Heart left ventricle (tissue), 16 donors: ENCODE measurements around the gene CLCA2. TPM values are rescaled to one million over a fixed set of nuclear protein-coding genes. Genes with fewer than 3 reads are reported as not detected.

Experiments
- ATAC-seq, 4 donors: fragments of 200-7000 bp; cut with Tn5 transposase; one replicate each; pipeline ENCODE4 v1.9.1; 2020 to 2022; ENCODE audit warnings: moderate library complexity in 4 of 4, mild to moderate bottlenecking in 3 of 4, moderate number of reproducible peaks in 1 of 4
- DNase-seq, 5 donors: peaks; one replicate each; pipeline ENCODE4 v3.0.0-alpha.2; 2020
- H3K27ac ChIP-seq, 12 donors: fragments of 200-600 bp; sonication (generic) in 4 of 12; one replicate each; pipeline versions ENCODE4 v1.5.0 to v1.8.0; 2016 to 2022; ENCODE audit warnings: mild to moderate bottlenecking in 2 of 12
- H3K27me3 ChIP-seq, 9 donors: fragments of 200-600 bp; sonication (generic) in 2 of 9; one replicate each; pipeline versions ENCODE4 v1.5.1 to v1.8.0; 2016 to 2022; ENCODE audit warnings: mild to moderate bottlenecking in 3 of 9
- H3K36me3 ChIP-seq, 9 donors: fragments of 200-600 bp; sonication (generic) in 2 of 9; one replicate each; pipeline versions ENCODE4 v1.5.0 to v1.8.0; 2018 to 2022; ENCODE audit warnings: mild to moderate bottlenecking in 2 of 9
- H3K4me1 ChIP-seq, 12 donors: fragments of 200-600 bp; sonication (generic) in 4 of 12; one replicate each; pipeline versions ENCODE4 v1.5.0 to v1.8.0; 2016 to 2022; ENCODE audit warnings: mild to moderate bottlenecking in 3 of 12
- H3K4me3 ChIP-seq, 12 donors: fragments of 200-600 bp; sonication (generic) in 4 of 12; one replicate each; pipeline versions ENCODE4 v1.5.0 to v1.8.0; 2017 to 2022; ENCODE audit warnings: mild to moderate bottlenecking in 9 of 12, moderate library complexity in 4 of 12
- H3K9me3 ChIP-seq, 12 donors: fragments of 200-600 bp; sonication (generic) in 4 of 12; one replicate each; pipeline versions ENCODE4 v1.5.0 to v1.8.0; 2016 to 2022; ENCODE audit warnings: mild to moderate bottlenecking in 1 of 12
- CTCF ChIP-seq, 12 donors: fragments of 200-600 bp; sonication (generic) in 4 of 12; IDR thresholded peaks; one replicate each; pipeline versions ENCODE4 v1.5.0 to v1.8.0; 2018 to 2022; ENCODE audit warnings: antibody characterized with exemption in 12 of 12, mild to moderate bottlenecking in 5 of 12
- POLR2A ChIP-seq, 2 donors: fragments of 450-650 bp; IDR thresholded peaks; one replicate each; pipeline ENCODE4 v1.6.1; 2017; ENCODE audit warnings: antibody characterized with exemption in 2 of 2, mild to moderate bottlenecking in 2 of 2, moderate library complexity in 2 of 2
- WGBS, 4 donors: extraction: QIAGEN DNeasy Blood & Tissue Kit in 2 of 4; methylation state at CpG; one replicate each; pipeline versions ENCODE4 v1.1.5 to v1.1.7; 2013 to 2018; 5-methylcytosine and 5-hydroxymethylcytosine counted together
- intact Hi-C, 10 donors: fragments of 100-400 bp; cut with DNase I; formaldehyde crosslinking; loops; one replicate each; pipeline versions ENCODE4 v1.11.1 to v1.14.2; 2022
- polyA plus RNA-seq, 2 donors: library from polyadenylated mRNA; stranded (reverse); fragments of 200-250 nt; gene quantifications; one replicate each; pipeline ENCODE4 v1.2.3, GENCODE V29; 2013
- total RNA-seq, 9 donors: library from RNA; depleted of rRNA in 2 of 9; stranded (reverse); fragments of >200 nt in 2 of 9; fragmentation: NEBNext Ultra II Directional in 3 of 9; extraction: Animal tissue kit (Norgen Biotek cat#: 25700) in 3 of 9; gene quantifications; one replicate each; pipeline versions ENCODE4 v1.1.0 to v1.2.4, GENCODE V29; 2016 to 2023
- donor health status: ischemic (EF 13 %, LVEDD 7.1; RV severe dilation, severe dysfunction).
- donor health status: healthy with polysubstance abuse.
- donor health status: DM: no; HTN: yes; CAD: no.
- donor health status: DM: no; HTN: no; CAD: no.
- donor health status: ischemic (EF 25% LVEDD 6.9; RV normal size, moderate dysfunction).
- donor health status: ischemic (EF 25% LVEDD 5.7; RV mildly dilated, moderate dysfunction).
- donor health status: healthy.
- donor health status: DM: yes; HTN: yes; CAD: no.
- donor health status: ischemic (EF 35%, LVEDD 5.7; RV mildly dilated, moderate dysfunction).
- donor health status: nonischemic (EF 11% LVEDD 7.7; RV severe dilation, severe dysfunction).
- donor health status: DM: yes; HTN: yes; CAD: no.
- donor health status: PGD.
- donor health status: ischemic (EF 29% LVEDD 5.4; RV normal size, mild dysfunction).
- donor health status: nonischemic (EF 23%, LVEDD 6.1; RV moderate dilation, normal function).

CLCA2 gene
- total and polyA plus RNA-seq, 11 donors = 0.07 to 0.24 (median 0.16) TPM; not detected in 8

GRCh38 chr1:86378813-86379212 is 45.2 kb upstream of the CLCA2 start:
- Histone ChIP-seq H3K4me1 (peaks cover 0 to 21% (median 3%) of the 10 kb centered on the region in 12 donors), H3K27ac (no peak overlapping the region), H3K9me3 (no peaks in the 10 kb centered on the region), H3K36me3 (peaks cover 0 to 27% (median 16%) of the 10 kb centered on the region in 9 donors), H3K4me3 (no peak overlapping the region), H3K27me3 (no peaks in the 10 kb centered on the region)
- intact Hi-C loops = loop anchor here in 4 of 10 donors (5.0 to 10.0 kb wide), 3 partner anchors 126 to 308 kb away; no protein-coding TSS in a partner anchor
- DNase-seq = no peak
- TF ChIP-seq POLR2A (IDR thresholded peaks at IDR 0.05) (no peak), CTCF (IDR thresholded peaks at IDR 0.05) (no peak)
- no peak for ATAC-seq
- WGBS, 4 donors = 98 to 100% (median 100%) methylated on average over 1 of the region's 1 CpG

- intact Hi-C loops = loop anchor here in 9 of 10 donors (2.0 to 10.0 kb wide), 10 partner anchors 122 to 704 kb away; partner anchors contain the start of gene SH3GLB1 (in 3 of the 9)
- Histone ChIP-seq H3K4me1 (peaks cover 0 to 21% (median 3%) of the 10 kb centered on the region in 12 donors), H3K36me3 (peaks cover 0 to 12% (median 4%) of the 10 kb centered on the region in 9 donors), H3K27ac (no peak overlapping the region), H3K9me3 (no peaks in the 10 kb centered on the region), H3K4me3 (peak overlapping the region in 7 of 12 donors; percentile 1 to 45 (median 13)), H3K27me3 (no peaks in the 10 kb centered on the region)
- 3 to 6% (median 5%) methylated on average over 4 of the region's 4 CpGs for WGBS, 4 donors
- no peak for DNase-seq
- ATAC-seq = peak in 3 of 4 donors; percentile 54 to 72 (median 67)
- peak; percentile 69 to 90 (median 82) for TF ChIP-seq CTCF (IDR thresholded peaks at IDR 0.05)
- TF ChIP-seq POLR2A (IDR thresholded peaks at IDR 0.05) = no peak
These were observed 43.6 kb upstream of the CLCA2 start for GRCh38 chr1:86380257-86380861.

- no peak for DNase-seq
- H3K4me1 ChIP-seq = peaks cover 0 to 21% (median 3%) of the 10 kb centered on the region in 12 donors
- intact Hi-C loops = loop anchor here in 9 of 10 donors (2.0 to 10.0 kb wide), 10 partner anchors 121 to 704 kb away; partner anchors contain the start of gene SH3GLB1 (in 3 of the 9)
- no peaks in the 10 kb centered on the region for H3K9me3 ChIP-seq
- peak in 1 of 4 donors; percentile 36 for ATAC-seq
- 63 to 75% (median 68%) methylated on average over 4 of the region's 4 CpGs for WGBS, 4 donors
- no peaks in the 10 kb centered on the region for H3K27me3 ChIP-seq
- no peak overlapping the region for H3K27ac ChIP-seq
- H3K36me3 ChIP-seq = peaks cover 0 to 4% (median 0%) of the 10 kb centered on the region in 9 donors
- H3K4me3 ChIP-seq = peak overlapping the region in 4 of 12 donors; percentile 3 to 46 (median 29)
- TF ChIP-seq CTCF (IDR thresholded peaks at IDR 0.05) (no peak), POLR2A (IDR thresholded peaks at IDR 0.05) (no peak)
These were observed 42.7 kb upstream of the CLCA2 start for GRCh38 chr1:86381223-86381622.

GRCh38 chr1:86382878-86383277 is 41.1 kb upstream of the CLCA2 start:
- no peaks in the 10 kb centered on the region for H3K27me3 ChIP-seq
- no peaks in the 10 kb centered on the region for H3K9me3 ChIP-seq
- ATAC-seq = no peak
- H3K27ac ChIP-seq = peak overlapping the region in 8 of 12 donors; percentile 2 to 62 (median 30)
- intact Hi-C loops = loop anchor here in 8 of 10 donors (5.0 to 10.0 kb wide), 8 partner anchors 119 to 702 kb away; partner anchors contain the start of gene SH3GLB1 (in 3 of the 8)
- DNase-seq = no peak
- H3K4me3 ChIP-seq = peak overlapping the region in 9 of 12 donors; percentile 3 to 46 (median 30)
- no peak for TF ChIP-seq CTCF (IDR thresholded peaks at IDR 0.05)
- no peak for TF ChIP-seq POLR2A (IDR thresholded peaks at IDR 0.05)
- no peaks in the 10 kb centered on the region for H3K36me3 ChIP-seq
- WGBS, 4 donors = 32 to 56% (median 52%) methylated on average over 1 of the region's 1 CpG
- peaks cover 0 to 21% (median 3%) of the 10 kb centered on the region in 12 donors for H3K4me1 ChIP-seq
